ENCODE measurements around the gene MACO1. TPM values are rescaled to one million over a fixed set of nuclear protein-coding genes. Genes with fewer than 3 reads are reported as not detected.

Gene MACO1
- total and polyA plus RNA-seq, 10 of the 15 experiments (the other 5 are each of a cell fraction or from before 2014, with no cell fraction given), result 3.2 to 19.8 (median 10.3) TPM

DNA sequence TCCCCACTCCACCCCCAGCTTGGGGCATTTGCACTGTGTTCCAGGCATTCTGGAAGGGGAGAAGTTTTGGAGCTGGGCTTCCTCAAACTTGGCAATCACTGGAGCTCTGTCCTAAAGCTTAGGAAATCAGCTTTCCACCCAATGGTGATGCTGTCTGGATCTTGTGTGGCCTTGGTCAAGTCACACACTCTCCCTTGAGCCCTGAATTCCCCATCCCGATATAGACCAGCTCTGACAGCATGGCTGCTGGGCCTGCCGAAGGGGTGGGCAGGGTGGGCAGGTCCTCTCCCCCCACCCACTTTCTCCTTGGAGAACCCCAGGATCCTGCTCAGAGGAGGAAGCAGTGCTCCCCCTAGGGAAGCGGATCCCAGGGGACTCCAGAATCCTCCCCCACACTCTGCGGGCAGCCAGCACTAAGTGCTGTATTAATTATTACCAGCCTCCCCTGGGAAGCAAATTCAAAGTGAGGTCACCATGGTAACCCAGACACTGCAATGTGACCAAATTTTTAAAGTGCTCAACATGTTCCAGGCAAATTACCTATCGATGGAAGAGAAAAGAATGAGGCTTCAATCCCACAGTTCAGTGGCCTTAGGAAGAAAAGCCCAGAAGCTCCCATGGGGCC lies 91.4 kb downstream of the MACO1 start (continued):
- TF ChIP-seq SKIL (IDR thresholded peaks at IDR 0.05; ENCODE audit: low read depth, poor library complexity, severe bottlenecking) (no peak), NRF1 (conservative IDR thresholded peaks at IDR 0.05; ENCODE audit: low read depth, low read length) (no peak)
- TF ChIP-seq, protein P1, sequence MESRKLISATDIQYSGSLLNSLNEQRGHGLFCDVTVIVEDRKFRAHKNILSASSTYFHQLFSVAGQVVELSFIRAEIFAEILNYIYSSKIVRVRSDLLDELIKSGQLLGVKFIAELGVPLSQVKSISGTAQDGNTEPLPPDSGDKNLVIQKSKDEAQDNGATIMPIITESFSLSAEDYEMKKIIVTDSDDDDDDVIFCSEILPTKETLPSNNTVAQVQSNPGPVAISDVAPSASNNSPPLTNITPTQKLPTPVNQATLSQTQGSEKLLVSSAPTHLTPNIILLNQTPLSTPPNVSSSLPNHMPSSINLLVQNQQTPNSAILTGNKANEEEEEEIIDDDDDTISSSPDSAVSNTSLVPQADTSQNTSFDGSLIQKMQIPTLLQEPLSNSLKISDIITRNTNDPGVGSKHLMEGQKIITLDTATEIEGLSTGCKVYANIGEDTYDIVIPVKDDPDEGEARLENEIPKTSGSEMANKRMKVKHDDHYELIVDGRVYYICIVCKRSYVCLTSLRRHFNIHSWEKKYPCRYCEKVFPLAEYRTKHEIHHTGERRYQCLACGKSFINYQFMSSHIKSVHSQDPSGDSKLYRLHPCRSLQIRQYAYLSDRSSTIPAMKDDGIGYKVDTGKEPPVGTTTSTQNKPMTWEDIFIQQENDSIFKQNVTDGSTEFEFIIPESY (IDR thresholded peaks at IDR 0.05), result no peak

GRCh38 chr1:25523542-25523941 lies 92.8 kb downstream of the MACO1 start:
- Histone ChIP-seq H3K36me3 (ENCODE audit: control insufficient read depth in 2 of 2, insufficient read depth in 2 of 2, low read length in 1 of 2) (no peaks in the 10 kb centered on the region), H3K4me2 (ENCODE audit: control insufficient read depth, insufficient read depth) (no peak overlapping the region), H4K20me1 (ENCODE audit: control insufficient read depth, insufficient read depth) (no peaks in the 10 kb centered on the region), H3K4me1 (ENCODE audit: control insufficient read depth, insufficient read depth, low read length) (no peaks in the 10 kb centered on the region), H3K4me3 (no peak overlapping the region), H2AFZ (ENCODE audit: control insufficient read depth, low read depth, low read length) (no peak overlapping the region), H3K27me3 (replicated peaks in 1 of 2; ENCODE audit: control insufficient read depth in 2 of 2, insufficient read depth in 2 of 2, low read length in 1 of 2) (no peaks in the 10 kb centered on the region), H3K9me3 (replicated peaks; ENCODE audit: control insufficient read depth, insufficient read depth, low read length) (no peaks in the 10 kb centered on the region), H3K27ac (ENCODE audit: control insufficient read depth, insufficient read depth) (no peak overlapping the region), H3K79me2 (ENCODE audit: control insufficient read depth, insufficient read depth, low read length) (no peaks in the 10 kb centered on the region), H3K9ac (ENCODE audit: control insufficient read depth, insufficient read depth, low read length) (no peak overlapping the region)
- BruUV-seq (replicated peaks), result no TSS peak
- TF ChIP-seq SUPT20H (IDR thresholded peaks at IDR 0.05; ENCODE audit: borderline replicate concordance, control insufficient read depth, low read depth, low read length) (no peak), RAD21 (IDR thresholded peaks at IDR 0.05; ENCODE audit: insufficient read depth, low read depth, low read length) (0 out of 2 replicates have a peak, but pooled peaks have one; percentile 17), CTCF (IDR thresholded peaks at IDR 0.05 in 2 of 3, conservative IDR thresholded peaks at IDR 0.05 in 1 of 3; ENCODE audit: control insufficient read depth in 2 of 3, extremely low read depth in 1 of 3, insufficient read depth in 1 of 3, low read depth in 3 of 3, low read length in 3 of 3) (peak in 2 of 3 experiments; percentile 29 to 34; a peak in 2 of 6 replicates)
- in situ Hi-C loops (cut with MboI) (no loop called here), intact Hi-C loops (cut with micrococcal nuclease; ENCODE audit: unreplicated experiment) (loop anchor here (5.0 to 10.0 kb wide), 2 partner anchors 239 to 289 kb away; no protein-coding TSS in a partner anchor)
- ChIA-PET SMC1A (ENCODE audit: uncharacterized antibody, unreplicated experiment) (interaction anchor here (2.2 kb wide), 1 partner anchor 25 kb away, joined by 10 read pairs; no protein-coding TSS in a partner anchor), RAD21 (ENCODE audit: unreplicated experiment) (interaction anchor here (3.1 kb wide), 1 partner anchor 26 kb away, joined by 16 read pairs; no protein-coding TSS in a partner anchor), CTCF (interaction anchor here (1.6 to 3.3 kb wide), 3 partner anchors 18 to 36 kb away, joined by 3 to 19 read pairs (median 6); no protein-coding TSS in a partner anchor), POLR2A (no interaction called here)
- ATAC-seq (peak; percentile 26; the same call in 1 of the 3 replicates), FAIRE-seq (no peak), DNase-seq (ENCODE audit: low read depth, low spot score) (no peak)
- 50% methylated on average over 9 of the region's 10 CpGs for WGBS (ENCODE audit: insufficient coverage, insufficient replicate concordance, low lambda C conversion rate, missing lambda C conversion rate)
